Measurements from ENCODE around the gene KLF18.

DNA sequence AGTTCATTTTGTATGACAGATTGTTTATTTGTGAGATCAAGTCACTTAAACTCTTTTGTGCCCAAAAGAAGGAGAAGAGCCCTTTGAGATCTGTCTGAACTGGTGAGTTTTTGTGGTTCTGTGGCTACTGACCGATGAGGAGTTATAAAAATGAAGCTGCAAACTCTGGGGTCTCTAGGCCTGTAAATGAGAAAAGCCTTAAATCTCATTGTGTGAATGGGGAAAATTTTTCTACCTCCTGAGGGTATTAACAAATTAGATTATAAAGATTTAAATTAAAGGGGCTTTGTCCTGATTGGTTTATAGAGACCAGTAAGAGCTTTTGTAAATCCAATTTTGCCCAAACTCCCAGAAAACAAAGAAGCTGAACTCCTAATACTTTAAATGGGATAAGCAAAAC is 32.5 kb downstream of the KLF18 start:
- TF ChIP-seq, protein P1, sequence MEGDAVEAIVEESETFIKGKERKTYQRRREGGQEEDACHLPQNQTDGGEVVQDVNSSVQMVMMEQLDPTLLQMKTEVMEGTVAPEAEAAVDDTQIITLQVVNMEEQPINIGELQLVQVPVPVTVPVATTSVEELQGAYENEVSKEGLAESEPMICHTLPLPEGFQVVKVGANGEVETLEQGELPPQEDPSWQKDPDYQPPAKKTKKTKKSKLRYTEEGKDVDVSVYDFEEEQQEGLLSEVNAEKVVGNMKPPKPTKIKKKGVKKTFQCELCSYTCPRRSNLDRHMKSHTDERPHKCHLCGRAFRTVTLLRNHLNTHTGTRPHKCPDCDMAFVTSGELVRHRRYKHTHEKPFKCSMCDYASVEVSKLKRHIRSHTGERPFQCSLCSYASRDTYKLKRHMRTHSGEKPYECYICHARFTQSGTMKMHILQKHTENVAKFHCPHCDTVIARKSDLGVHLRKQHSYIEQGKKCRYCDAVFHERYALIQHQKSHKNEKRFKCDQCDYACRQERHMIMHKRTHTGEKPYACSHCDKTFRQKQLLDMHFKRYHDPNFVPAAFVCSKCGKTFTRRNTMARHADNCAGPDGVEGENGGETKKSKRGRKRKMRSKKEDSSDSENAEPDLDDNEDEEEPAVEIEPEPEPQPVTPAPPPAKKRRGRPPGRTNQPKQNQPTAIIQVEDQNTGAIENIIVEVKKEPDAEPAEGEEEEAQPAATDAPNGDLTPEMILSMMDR (IDR thresholded peaks at IDR 0.05) = no peak
- no peak for TF ChIP-seq EZH2 (IDR thresholded peaks at IDR 0.05; ENCODE audit: borderline replicate concordance, insufficient read depth, low read depth, low read length, poor library complexity, severe bottlenecking)
